Activated CD4-positive, alpha-beta memory T cell treated with anti-CD3 and anti-CD28 coated beads for 36 hours (primary cell): ENCODE results near the gene MDH1B. TPM values are rescaled to one million over a fixed set of nuclear protein-coding genes. Genes with fewer than 3 reads are reported as not detected.

Experiments
- CTCF ChIA-PET: fragments of 350-600 bp; sonication (Branson Sonifier 250); formaldehyde crosslinking; loops from one replicate; lab custom pipeline; 2021; ENCODE audit warnings: antibody characterized with exemption, inconsistent platforms; lab: Charles Lee
- POLR2A ChIA-PET: fragments of 350-600 bp; sonication (Branson Sonifier 250); formaldehyde crosslinking; loops from one replicate; lab custom pipeline; 2021; ENCODE audit warnings: antibody characterized with exemption; lab: Charles Lee
- DNase-seq: peaks from one replicate; pipeline ENCODE4 v3.0.0-alpha.2; 2020
- H3K27ac Mint-ChIP-seq: one replicate; pipeline ENCODE4 v1.8.0; 2021; ENCODE audit warnings: mixed read lengths
- H3K27me3 Mint-ChIP-seq: one replicate; pipeline ENCODE4 v1.8.0; 2021; ENCODE audit warnings: mixed read lengths
- H3K36me3 Mint-ChIP-seq: one replicate; pipeline ENCODE4 v1.8.0; 2021; ENCODE audit warnings: mixed read lengths
- H3K4me1 Mint-ChIP-seq: one replicate; pipeline ENCODE4 v1.8.0; 2021; ENCODE audit warnings: low read depth, mixed read lengths
- H3K4me3 Mint-ChIP-seq: one replicate; pipeline ENCODE4 v1.8.0; 2021; ENCODE audit warnings: mild to moderate bottlenecking, mixed read lengths
- H3K9me3 Mint-ChIP-seq: one replicate; pipeline ENCODE4 v1.8.0; 2021; ENCODE audit warnings: mixed read lengths
- intact Hi-C: fragments of 100-400 bp; cut with micrococcal nuclease; formaldehyde crosslinking; loops from one replicate; pipeline ENCODE4 v1.15.1; 2023
- total RNA-seq, 2 experiments: library from RNA; stranded (reverse); gene quantifications; one replicate each; pipeline ENCODE4 v1.2.3, GENCODE V29; 2021

The MDH1B gene
- total RNA-seq, 2 experiments from 2014 or later: 0.74 to 0.87 TPM

GRCh38 chr2:206798000-206798399, 32.9 kb upstream of the MDH1B start:
- H3K4me1 Mint-ChIP-seq: peaks cover 13% of the 10 kb centered on the region
- ChIA-PET CTCF (interaction anchor here (1.0 to 1.1 kb wide), 2 partner anchors 15 to 32 kb away, joined by 3 read pairs; partner anchors contain the start of genes FASTKD2 and MDH1B), POLR2A (no interaction called here)
- no peak overlapping the region for H3K4me3 Mint-ChIP-seq
- peak; percentile 12 for DNase-seq
- H3K9me3 Mint-ChIP-seq: no peaks in the 10 kb centered on the region
- peak overlapping the region; percentile 29 for H3K27ac Mint-ChIP-seq
- H3K36me3 Mint-ChIP-seq: peaks cover 9% of the 10 kb centered on the region
- intact Hi-C loops: loop anchor here (10.0 kb wide), 1 partner anchor 537 kb away; no protein-coding TSS in a partner anchor
- no peaks in the 10 kb centered on the region for H3K27me3 Mint-ChIP-seq

- Mint-ChIP-seq H3K27me3 (no peaks in the 10 kb centered on the region), H3K4me3 (no peak overlapping the region), H3K36me3 (peaks cover 12% of the 10 kb centered on the region), H3K4me1 (peaks cover 13% of the 10 kb centered on the region), H3K27ac (no peak overlapping the region), H3K9me3 (no peaks in the 10 kb centered on the region)
- intact Hi-C loops: loop anchor here (10.0 kb wide), 1 partner anchor 537 kb away; no protein-coding TSS in a partner anchor
- ChIA-PET POLR2A (no interaction called here), CTCF (interaction anchor here (1.0 to 1.1 kb wide), 2 partner anchors 14 to 32 kb away, joined by 3 read pairs; partner anchors contain the start of genes FASTKD2 and MDH1B)
- DNase-seq: no peak
These were observed 32.2 kb upstream of the MDH1B start for GRCh38 chr2:206797376-206797775.

DNA sequence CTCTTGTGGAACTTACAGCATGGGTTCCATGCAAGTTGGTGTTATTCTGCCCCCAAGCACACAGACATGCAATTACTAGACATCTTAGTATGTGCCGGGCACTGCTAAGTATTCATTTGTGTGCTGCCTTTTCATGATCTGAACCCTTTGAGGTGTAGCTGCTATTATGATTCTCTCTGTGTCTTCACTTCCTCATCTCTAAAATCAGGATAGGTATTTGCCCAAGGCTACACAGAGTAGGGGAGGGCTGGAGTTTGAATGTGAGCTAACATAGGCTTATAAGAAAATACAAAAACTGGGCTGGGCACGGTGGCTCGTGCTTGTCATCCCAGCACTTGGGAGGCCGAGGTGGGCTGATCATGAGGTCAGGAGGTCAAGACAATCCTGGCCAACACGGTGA, 27.5 kb upstream of the MDH1B start:
- ChIA-PET CTCF (interaction anchor here (3.0 to 3.3 kb wide), 2 partner anchors 8 to 11 kb away, joined by 15 to 16 read pairs; no protein-coding TSS in a partner anchor), POLR2A (no interaction called here)
- Mint-ChIP-seq H3K4me1 (no peaks in the 10 kb centered on the region), H3K27ac (peak overlapping the region; percentile 51), H3K4me3 (no peak overlapping the region), H3K9me3 (no peaks in the 10 kb centered on the region), H3K36me3 (peaks cover 35% of the 10 kb centered on the region), H3K27me3 (no peaks in the 10 kb centered on the region)
- no peak for DNase-seq
- intact Hi-C loops: loop anchor here (10.0 kb wide), 1 partner anchor 542 kb away; no protein-coding TSS in a partner anchor

- H3K36me3 Mint-ChIP-seq: peaks cover 40% of the 10 kb centered on the region
- CTCF ChIA-PET: interaction anchor here (3.0 to 3.3 kb wide), 2 partner anchors 9 to 10 kb away, joined by 15 to 16 read pairs; no protein-coding TSS in a partner anchor
- H3K4me1 Mint-ChIP-seq: no peaks in the 10 kb centered on the region
- no peak overlapping the region for H3K27ac Mint-ChIP-seq
- no peaks in the 10 kb centered on the region for H3K9me3 Mint-ChIP-seq
- intact Hi-C loops: loop anchor here (10.0 kb wide), 1 partner anchor 544 kb away; no protein-coding TSS in a partner anchor
- H3K4me3 Mint-ChIP-seq: no peak overlapping the region
- POLR2A ChIA-PET: interaction anchor here (1.5 kb wide), 1 partner anchor 25 kb away, joined by 4 read pairs; the partner anchor contains the start of genes FASTKD2 and MDH1B
- no peaks in the 10 kb centered on the region for H3K27me3 Mint-ChIP-seq
- no peak for DNase-seq
These were observed 25.3 kb upstream of the MDH1B start for GRCh38 chr2:206790311-206790935.

DNA sequence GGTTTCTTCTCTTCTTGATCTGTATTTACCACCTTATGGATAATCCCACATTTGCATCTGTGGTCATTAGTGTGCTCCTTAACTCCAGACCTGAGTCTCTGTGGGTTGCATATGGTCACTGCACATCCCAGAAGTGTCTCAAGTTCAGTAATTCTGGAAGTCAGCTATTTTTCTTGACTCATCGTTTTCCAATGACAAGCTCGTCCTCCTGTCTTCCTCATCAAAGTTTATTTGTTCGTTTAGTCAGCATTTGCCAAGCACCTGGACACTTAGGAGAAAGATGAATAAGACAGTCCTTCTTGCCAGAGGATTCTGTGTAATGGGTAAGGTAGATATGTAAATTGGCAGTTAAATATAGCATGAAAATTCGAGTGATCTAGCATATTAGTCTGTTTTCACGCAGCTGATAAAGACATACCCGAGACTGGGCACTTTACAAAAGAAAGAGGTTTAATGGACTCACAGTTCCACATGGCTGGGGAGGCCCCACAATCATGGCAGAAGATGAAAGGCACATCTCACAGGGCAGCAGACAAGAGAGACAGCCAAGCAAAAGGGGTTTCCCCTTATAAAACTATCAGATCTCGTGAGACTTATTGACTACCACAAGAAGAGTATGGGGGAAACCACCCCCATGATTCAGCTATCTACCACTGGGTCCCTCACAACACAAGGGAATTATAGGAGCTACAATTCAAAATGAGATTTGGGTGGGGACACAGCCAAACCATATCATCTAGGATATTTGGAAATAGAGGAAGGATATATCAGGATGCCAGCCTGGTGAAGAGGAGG, 19.6 kb upstream of the MDH1B start:
- ChIA-PET CTCF (interaction anchor here (0.9 to 1.0 kb wide), 2 partner anchors 16 to 90 kb away, joined by 3 read pairs; no protein-coding TSS in a partner anchor), POLR2A (no interaction called here)
- Mint-ChIP-seq H3K27ac (peak overlapping the region; percentile 39), H3K4me1 (peaks cover 10% of the 10 kb centered on the region), H3K27me3 (no peaks in the 10 kb centered on the region), H3K4me3 (no peak overlapping the region), H3K9me3 (peaks cover 11% of the 10 kb centered on the region), H3K36me3 (peaks cover 48% of the 10 kb centered on the region)
- intact Hi-C loops: loop anchor here (5.0 kb wide), 1 partner anchor 227 kb away; no protein-coding TSS in a partner anchor
- no peak for DNase-seq

DNA sequence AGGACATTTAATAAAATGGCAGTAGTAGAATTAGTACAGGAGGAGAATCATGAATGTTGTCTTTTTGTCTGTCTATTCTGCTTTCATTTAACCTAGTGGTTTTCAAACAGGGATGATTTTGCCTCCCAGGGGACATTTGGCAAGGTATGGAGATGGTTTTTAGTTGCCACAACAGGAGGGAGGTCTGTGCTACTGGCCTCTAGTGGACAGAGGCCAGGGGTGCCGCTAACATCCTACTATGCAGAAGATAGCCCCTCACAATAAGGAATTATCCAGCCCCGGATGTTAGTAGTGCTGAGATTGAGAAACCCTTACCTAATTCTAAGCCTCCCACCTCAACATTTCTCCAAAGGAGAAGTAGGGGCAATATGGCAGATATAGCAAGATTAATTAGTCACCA, 18.6 kb upstream of the MDH1B start:
- no peak overlapping the region for H3K27ac Mint-ChIP-seq
- POLR2A ChIA-PET: no interaction called here
- H3K36me3 Mint-ChIP-seq: peaks cover 53% of the 10 kb centered on the region

DNA sequence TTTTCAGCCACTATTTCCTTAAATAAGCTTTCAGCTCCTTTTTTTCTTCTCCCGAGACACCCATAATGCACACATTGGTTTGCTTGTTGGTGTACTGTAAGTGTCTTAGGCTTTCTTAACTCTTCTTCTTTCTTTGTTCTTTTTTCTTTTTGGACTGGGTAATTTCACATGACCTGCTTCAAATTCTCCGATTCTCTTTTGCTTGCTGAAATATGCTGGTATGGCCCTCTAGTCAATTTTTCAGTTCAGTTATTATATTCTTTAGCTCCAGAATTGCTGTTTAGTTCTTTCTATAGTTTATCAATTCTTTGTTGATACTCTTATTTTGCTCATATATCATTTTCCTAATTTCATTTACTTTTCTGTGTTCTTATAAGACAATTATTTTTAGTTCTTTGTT, 15.5 kb upstream of the MDH1B start:
- no peak for DNase-seq
- no peaks in the 10 kb centered on the region for H3K27me3 Mint-ChIP-seq
- no peak overlapping the region for H3K4me3 Mint-ChIP-seq
- intact Hi-C loops: loop anchor here (1.0 to 5.0 kb wide), 3 partner anchors 87 to 388 kb away; no protein-coding TSS in a partner anchor
- H3K36me3 Mint-ChIP-seq: peaks cover 71% of the 10 kb centered on the region
- H3K4me1 Mint-ChIP-seq: peaks cover 29% of the 10 kb centered on the region
- peaks cover 19% of the 10 kb centered on the region for H3K9me3 Mint-ChIP-seq
- no peak overlapping the region for H3K27ac Mint-ChIP-seq
- ChIA-PET CTCF (interaction anchor here (0.6 to 2.8 kb wide), 11 partner anchors 10 to 692 kb away, joined by 3 to 16 read pairs (median 4); partner anchors contain the start of genes FASTKD2 and MDH1B), POLR2A (interaction anchor here (1.1 kb wide), 1 partner anchor 15 kb away, joined by 3 read pairs; the partner anchor contains the start of genes FASTKD2 and MDH1B)

More for the DNA sequence above, 18.6 kb upstream of the MDH1B start:
- Mint-ChIP-seq H3K9me3 (peaks cover 13% of the 10 kb centered on the region), H3K4me3 (no peak overlapping the region), H3K4me1 (peaks cover 13% of the 10 kb centered on the region), H3K27me3 (no peaks in the 10 kb centered on the region)
- intact Hi-C loops: loop anchor here (5.0 kb wide), 1 partner anchor 226 kb away; no protein-coding TSS in a partner anchor
- DNase-seq: no peak
- CTCF ChIA-PET: interaction anchor here (1.0 to 2.9 kb wide), 3 partner anchors 14 to 89 kb away, joined by 3 to 33 read pairs (median 14); no protein-coding TSS in a partner anchor

- Mint-ChIP-seq H3K27me3 (no peaks in the 10 kb centered on the region), H3K9me3 (peaks cover 21% of the 10 kb centered on the region), H3K27ac (no peak overlapping the region), H3K4me1 (peaks cover 37% of the 10 kb centered on the region), H3K36me3 (peaks cover 68% of the 10 kb centered on the region), H3K4me3 (no peak overlapping the region)
- ChIA-PET CTCF (no interaction called here), POLR2A (no interaction called here)
- DNase-seq: no peak
- intact Hi-C loops: no loop called here
These were observed 11.3 kb upstream of the MDH1B start for GRCh38 chr2:206776432-206776831.

DNA sequence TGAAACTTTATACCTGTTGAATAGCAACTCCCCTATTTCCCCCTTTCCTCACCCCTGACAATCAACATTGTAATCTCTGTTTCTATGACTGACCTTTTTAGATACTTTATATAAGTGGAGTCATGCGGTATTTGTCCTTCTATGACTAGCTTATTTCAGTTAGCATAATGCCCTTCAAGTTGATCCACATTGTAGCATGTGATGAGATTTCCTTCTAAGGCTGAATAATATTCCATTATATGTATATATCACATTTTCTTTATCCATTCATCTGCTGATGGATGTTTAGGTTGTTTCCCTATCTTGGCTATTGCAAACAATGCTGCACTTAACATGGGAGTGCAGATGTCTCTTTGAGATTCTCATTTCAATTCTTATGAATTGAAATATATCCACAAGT, 9.7 kb upstream of the MDH1B start:
- Mint-ChIP-seq H3K4me1 (peaks cover 38% of the 10 kb centered on the region), H3K4me3 (no peak overlapping the region), H3K27me3 (no peaks in the 10 kb centered on the region), H3K9me3 (peaks cover 10% of the 10 kb centered on the region), H3K36me3 (peaks cover 64% of the 10 kb centered on the region), H3K27ac (no peak overlapping the region)
- intact Hi-C loops: no loop called here
- no peak for DNase-seq
- CTCF ChIA-PET: no interaction called here
- POLR2A ChIA-PET: interaction anchor here (0.7 to 0.9 kb wide), 2 partner anchors 10 to 725 kb away, joined by 3 to 4 read pairs; partner anchors contain the start of genes FASTKD2 and MDH1B

DNA sequence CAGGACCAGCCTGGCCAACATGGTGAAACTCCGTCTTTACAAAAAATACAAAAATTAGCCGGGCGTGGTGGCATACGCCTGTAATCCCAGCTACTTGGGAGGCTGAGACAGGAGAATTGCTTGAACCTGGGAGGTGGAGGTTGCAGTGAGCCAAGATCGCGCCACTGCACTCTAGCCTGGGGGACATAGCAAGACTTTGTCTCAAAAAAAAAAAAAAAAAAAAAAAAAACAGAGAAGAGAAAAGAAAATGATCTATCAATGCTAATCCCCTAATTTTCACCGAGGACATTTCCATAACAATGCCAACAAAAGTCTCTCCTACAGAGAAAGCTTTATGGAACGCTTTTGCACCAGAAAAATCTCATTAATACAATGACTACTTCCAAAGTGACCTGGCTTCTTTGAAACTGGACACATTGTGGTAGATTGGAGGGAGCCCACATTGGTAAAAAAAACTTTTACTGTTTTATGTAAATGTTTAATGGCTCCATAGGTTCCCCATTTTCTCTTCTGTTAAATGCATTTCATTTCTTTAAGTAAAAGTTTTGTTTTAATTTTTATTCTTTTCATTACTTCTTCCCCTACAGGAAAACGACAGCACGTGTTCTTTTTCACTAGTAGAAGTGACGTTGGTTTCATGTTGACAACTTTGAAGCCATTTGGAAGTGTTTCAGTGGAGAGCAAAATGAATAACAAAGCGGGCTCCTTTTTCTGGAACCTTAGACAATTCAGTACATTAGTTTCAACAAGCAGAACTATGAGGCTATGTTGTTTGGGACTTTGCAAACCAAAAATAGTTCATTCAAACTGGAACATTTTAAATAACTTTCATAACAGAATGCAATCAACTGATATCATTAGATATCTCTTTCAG, 1.2 kb upstream of the MDH1B start:
- CTCF ChIA-PET: interaction anchor here (1.1 to 2.1 kb wide), 4 partner anchors 15 to 31 kb away, joined by 3 to 9 read pairs (median 4); no protein-coding TSS in a partner anchor
- intact Hi-C loops: loop anchor here (5.0 to 10.0 kb wide), 5 partner anchors 74 to 1501 kb away; partner anchors contain the start of genes INO80D and PIKFYVE

More for the DNA sequence above, 1.2 kb upstream of the MDH1B start:
- Mint-ChIP-seq H3K9me3 (no peaks in the 10 kb centered on the region), H3K4me3 (peak overlapping the region; percentile 93), H3K27me3 (no peaks in the 10 kb centered on the region), H3K4me1 (peaks cover 31% of the 10 kb centered on the region), H3K27ac (peak overlapping the region; percentile 96), H3K36me3 (peaks cover 18% of the 10 kb centered on the region)
- POLR2A ChIA-PET: interaction anchor here (0.9 to 1.4 kb wide), 3 partner anchors 8 to 400 kb away, joined by 3 to 4 read pairs (median 3); partner anchors contain the start of gene KLF7
- DNase-seq: no peak
